IPS-20b (cell line): ENCODE data around the gene ALDH4A1.
A peak's percentile ranks its signal among the peaks of the same experiment; 100 is the strongest.

ENCODE experiments used
- H3K27ac ChIP-seq: one replicate; pipeline ENCODE4 v1.5.1; 2013; ENCODE audit warnings: low read length
- H3K27me3 ChIP-seq: 2 replicates; pipeline ENCODE4 v1.6.1; 2013; ENCODE audit warnings: mild to moderate bottlenecking, low read length, inconsistent platforms; ENCODE audit not compliant: insufficient read depth
- H3K36me3 ChIP-seq: 2 replicates; pipeline ENCODE4 v1.6.1; 2013; ENCODE audit warnings: low read depth, mild to moderate bottlenecking, inconsistent platforms, low read length, moderate library complexity; ENCODE audit not compliant: insufficient read depth
- H3K4me1 ChIP-seq: 2 replicates; pipeline ENCODE4 v1.6.1; 2013; ENCODE audit warnings: mild to moderate bottlenecking, control low read depth, inconsistent platforms, low read length, moderate library complexity; ENCODE audit not compliant: insufficient read depth
- H3K4me3 ChIP-seq: 2 replicates; pipeline ENCODE4 v1.5.1; 2013; ENCODE audit warnings: mild to moderate bottlenecking, low read length, inconsistent platforms
- H3K9ac ChIP-seq: 2 replicates; pipeline ENCODE4 v1.6.1; 2013; ENCODE audit warnings: low read depth, mild to moderate bottlenecking, inconsistent platforms, low read length, moderate library complexity
- H3K9me3 ChIP-seq: 2 replicates; pipeline ENCODE4 v1.6.1; 2013; ENCODE audit warnings: mild to moderate bottlenecking, low read depth, low read length, inconsistent platforms; ENCODE audit not compliant: insufficient read depth

ALDH4A1 gene

GRCh38 chr1:18919197-18919905, 17.0 kb upstream of the ALDH4A1 start:
- H3K9me3 ChIP-seq: no peaks in the 10 kb centered on the region
- peaks cover 6% of the 10 kb centered on the region; the same call in 1 of the 2 replicates for H3K4me1 ChIP-seq
- H3K9ac ChIP-seq: no peak overlapping the region
- H3K36me3 ChIP-seq: no peaks in the 10 kb centered on the region
- H3K27ac ChIP-seq: no peak overlapping the region
- H3K4me3 ChIP-seq: no peak overlapping the region
- H3K27me3 ChIP-seq: no peaks in the 10 kb centered on the region

GRCh38 chr1:18918417-18918816, 16.1 kb upstream of the ALDH4A1 start:
- Histone ChIP-seq H3K27ac (no peak overlapping the region), H3K4me3 (no peak overlapping the region), H3K4me1 (0 out of 2 replicates have a peak, but pooled peaks cover 2% of the 10 kb centered on the region), H3K36me3 (no peaks in the 10 kb centered on the region), H3K27me3 (no peaks in the 10 kb centered on the region), H3K9ac (no peak overlapping the region), H3K9me3 (no peaks in the 10 kb centered on the region)

GRCh38 chr1:18917071-18917799, 14.9 kb upstream of the ALDH4A1 start:
- Histone ChIP-seq H3K9ac (no peak overlapping the region), H3K4me3 (no peak overlapping the region), H3K36me3 (no peaks in the 10 kb centered on the region), H3K27ac (no peak overlapping the region), H3K27me3 (no peaks in the 10 kb centered on the region), H3K9me3 (no peaks in the 10 kb centered on the region), H3K4me1 (no peaks in the 10 kb centered on the region)

GRCh38 chr1:18915341-18915740, 13.0 kb upstream of the ALDH4A1 start:
- no peaks in the 10 kb centered on the region for H3K27me3 ChIP-seq
- H3K4me1 ChIP-seq: no peaks in the 10 kb centered on the region
- no peak overlapping the region for H3K27ac ChIP-seq
- no peaks in the 10 kb centered on the region for H3K36me3 ChIP-seq
- H3K4me3 ChIP-seq: no peak overlapping the region
- no peak overlapping the region for H3K9ac ChIP-seq
- H3K9me3 ChIP-seq: no peaks in the 10 kb centered on the region

GRCh38 chr1:18913065-18913835, 10.9 kb upstream of the ALDH4A1 start:
- no peak overlapping the region for H3K27ac ChIP-seq

GRCh38 chr1:18912550-18912949, 10.2 kb upstream of the ALDH4A1 start:
- H3K9me3 ChIP-seq: no peaks in the 10 kb centered on the region
- no peak overlapping the region for H3K9ac ChIP-seq
- no peak overlapping the region for H3K27ac ChIP-seq
- no peaks in the 10 kb centered on the region for H3K36me3 ChIP-seq
- no peak overlapping the region for H3K4me3 ChIP-seq
- H3K4me1 ChIP-seq: no peaks in the 10 kb centered on the region
- no peaks in the 10 kb centered on the region for H3K27me3 ChIP-seq

More at GRCh38 chr1:18913065-18913835, 10.9 kb upstream of the ALDH4A1 start:
- Histone ChIP-seq H3K9ac (no peak overlapping the region), H3K36me3 (no peaks in the 10 kb centered on the region), H3K4me3 (no peak overlapping the region), H3K4me1 (no peaks in the 10 kb centered on the region), H3K27me3 (no peaks in the 10 kb centered on the region), H3K9me3 (no peaks in the 10 kb centered on the region)

- no peaks in the 10 kb centered on the region for H3K27me3 ChIP-seq
- H3K27ac ChIP-seq: no peak overlapping the region
- no peaks in the 10 kb centered on the region for H3K36me3 ChIP-seq
- H3K4me3 ChIP-seq: no peak overlapping the region
- H3K9me3 ChIP-seq: no peaks in the 10 kb centered on the region
- H3K9ac ChIP-seq: no peak overlapping the region
- H3K4me1 ChIP-seq: no peaks in the 10 kb centered on the region
Measured at GRCh38 chr1:18908911-18909771, 6.8 kb upstream of the ALDH4A1 start.

- H3K36me3 ChIP-seq: no peaks in the 10 kb centered on the region
- H3K4me3 ChIP-seq: no peak overlapping the region
- no peaks in the 10 kb centered on the region for H3K9me3 ChIP-seq
- no peak overlapping the region for H3K27ac ChIP-seq
- no peak overlapping the region for H3K9ac ChIP-seq
- H3K27me3 ChIP-seq: no peaks in the 10 kb centered on the region
- no peaks in the 10 kb centered on the region for H3K4me1 ChIP-seq
Measured at GRCh38 chr1:18907917-18908845, 5.8 kb upstream of the ALDH4A1 start.

- no peak overlapping the region for H3K27ac ChIP-seq
- H3K4me1 ChIP-seq: no peaks in the 10 kb centered on the region
- no peaks in the 10 kb centered on the region for H3K27me3 ChIP-seq
- H3K36me3 ChIP-seq: no peaks in the 10 kb centered on the region
- H3K9me3 ChIP-seq: no peaks in the 10 kb centered on the region
- H3K9ac ChIP-seq: no peak overlapping the region
- no peak overlapping the region for H3K4me3 ChIP-seq
Measured at GRCh38 chr1:18907021-18907916, 4.9 kb upstream of the ALDH4A1 start.

- peak overlapping the region; percentile 95 for H3K4me3 ChIP-seq
- no peaks in the 10 kb centered on the region for H3K4me1 ChIP-seq
- no peaks in the 10 kb centered on the region for H3K36me3 ChIP-seq
- H3K27me3 ChIP-seq: peaks cover 6% of the 10 kb centered on the region; the same call in 1 of the 2 replicates
- H3K27ac ChIP-seq: no peak overlapping the region
- H3K9me3 ChIP-seq: no peaks in the 10 kb centered on the region
- H3K9ac ChIP-seq: peak overlapping the region; percentile 96; the same call in 1 of the 2 replicates
Measured at GRCh38 chr1:18903291-18903756, 969 bp upstream of the ALDH4A1 start.
